ENCODE data around the gene PTGES2.
"Not testable (repeated sequence)": the region's sequence is repeated elsewhere in the genome, so short reads cannot be mapped to it uniquely, and the experiment has no call there.

DNA sequence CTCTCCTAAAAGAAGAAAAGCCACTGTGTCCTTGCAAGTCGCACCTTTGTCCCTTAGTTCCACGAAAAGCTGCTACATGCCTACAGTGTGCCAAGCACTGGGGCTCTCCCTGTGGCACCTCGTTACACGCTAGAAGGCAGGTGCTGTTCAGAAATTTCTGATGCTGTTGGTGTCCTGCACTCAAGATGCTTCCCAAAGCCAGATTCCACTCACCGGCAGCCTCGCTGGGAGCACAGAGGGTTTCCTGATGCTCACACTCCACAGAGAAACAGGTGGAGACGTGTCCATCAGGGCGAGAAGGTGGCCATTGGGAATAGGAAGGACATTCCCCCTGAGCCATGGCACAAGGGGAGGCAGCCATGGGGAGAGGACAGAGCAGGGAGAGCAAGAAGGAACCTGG is 3.8 kb upstream of the PTGES2 start:
- TF ChIP-seq TAF1 (IDR thresholded peaks at IDR 0.05; ENCODE audit: low read depth, low read length); POLR2A (IDR thresholded peaks at IDR 0.05; ENCODE audit: low read depth, low read length); PAX5 (IDR thresholded peaks at IDR 0.05; ENCODE audit: insufficient read depth, low read length, severe bottlenecking); POLR2AphosphoS5 (IDR thresholded peaks at IDR 0.05; ENCODE audit: low read depth, low read length); SPI1 (IDR thresholded peaks at IDR 0.05; ENCODE audit: low read depth, low read length); POU2F2 (IDR thresholded peaks at IDR 0.05; ENCODE audit: low read depth, low read length): not testable (repeated sequence)
